Measurements from ENCODE around the gene FATE1.

The FATE1 gene

DNA sequence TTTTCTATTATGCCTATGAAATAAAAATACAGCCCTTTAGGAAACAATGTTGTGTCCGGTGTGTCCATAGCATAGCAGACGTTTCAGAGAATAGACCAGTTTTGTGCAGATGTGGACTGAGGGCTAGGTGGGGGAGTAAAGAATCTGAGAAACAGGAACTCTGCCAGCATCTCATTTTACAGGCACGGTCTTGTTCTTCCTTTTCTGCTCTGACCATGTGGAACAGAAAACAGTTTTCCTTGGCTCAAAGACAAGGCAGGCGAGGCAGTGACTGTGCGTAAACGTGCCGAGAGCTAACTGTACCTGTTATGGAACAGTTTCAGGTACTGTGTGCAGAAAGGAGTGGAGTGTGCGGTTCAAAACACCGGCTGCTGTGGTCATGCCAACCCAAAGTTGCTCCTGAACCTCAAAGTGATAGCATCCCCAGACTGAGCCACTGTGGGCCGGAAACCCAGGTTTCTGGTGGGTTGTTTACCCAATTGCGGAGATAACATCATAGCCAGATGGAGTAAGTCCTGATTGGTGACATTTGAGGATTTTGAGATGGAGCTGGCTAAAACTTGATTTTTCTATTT is 38.9 kb downstream of the FATE1 start:
- Mint-ChIP-seq H3K27ac (peak overlapping the region in 2 of 3 experiments; percentile 33 to 55), H3K36me3 (ENCODE audit: low read depth) (no peaks in the 10 kb centered on the region), H3K4me3 (no peak overlapping the region), H3K9me3 (peaks cover 21% of the 10 kb centered on the region), H3K27me3 (ENCODE audit: low read depth) (peaks cover 25% of the 10 kb centered on the region), H3K4me1 (peaks cover 16% of the 10 kb centered on the region)
- TF ChIP-seq, protein P1, sequence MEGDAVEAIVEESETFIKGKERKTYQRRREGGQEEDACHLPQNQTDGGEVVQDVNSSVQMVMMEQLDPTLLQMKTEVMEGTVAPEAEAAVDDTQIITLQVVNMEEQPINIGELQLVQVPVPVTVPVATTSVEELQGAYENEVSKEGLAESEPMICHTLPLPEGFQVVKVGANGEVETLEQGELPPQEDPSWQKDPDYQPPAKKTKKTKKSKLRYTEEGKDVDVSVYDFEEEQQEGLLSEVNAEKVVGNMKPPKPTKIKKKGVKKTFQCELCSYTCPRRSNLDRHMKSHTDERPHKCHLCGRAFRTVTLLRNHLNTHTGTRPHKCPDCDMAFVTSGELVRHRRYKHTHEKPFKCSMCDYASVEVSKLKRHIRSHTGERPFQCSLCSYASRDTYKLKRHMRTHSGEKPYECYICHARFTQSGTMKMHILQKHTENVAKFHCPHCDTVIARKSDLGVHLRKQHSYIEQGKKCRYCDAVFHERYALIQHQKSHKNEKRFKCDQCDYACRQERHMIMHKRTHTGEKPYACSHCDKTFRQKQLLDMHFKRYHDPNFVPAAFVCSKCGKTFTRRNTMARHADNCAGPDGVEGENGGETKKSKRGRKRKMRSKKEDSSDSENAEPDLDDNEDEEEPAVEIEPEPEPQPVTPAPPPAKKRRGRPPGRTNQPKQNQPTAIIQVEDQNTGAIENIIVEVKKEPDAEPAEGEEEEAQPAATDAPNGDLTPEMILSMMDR (IDR thresholded peaks at IDR 0.05; ENCODE audit: unreplicated experiment in 3 of 3): no peak

DNA sequence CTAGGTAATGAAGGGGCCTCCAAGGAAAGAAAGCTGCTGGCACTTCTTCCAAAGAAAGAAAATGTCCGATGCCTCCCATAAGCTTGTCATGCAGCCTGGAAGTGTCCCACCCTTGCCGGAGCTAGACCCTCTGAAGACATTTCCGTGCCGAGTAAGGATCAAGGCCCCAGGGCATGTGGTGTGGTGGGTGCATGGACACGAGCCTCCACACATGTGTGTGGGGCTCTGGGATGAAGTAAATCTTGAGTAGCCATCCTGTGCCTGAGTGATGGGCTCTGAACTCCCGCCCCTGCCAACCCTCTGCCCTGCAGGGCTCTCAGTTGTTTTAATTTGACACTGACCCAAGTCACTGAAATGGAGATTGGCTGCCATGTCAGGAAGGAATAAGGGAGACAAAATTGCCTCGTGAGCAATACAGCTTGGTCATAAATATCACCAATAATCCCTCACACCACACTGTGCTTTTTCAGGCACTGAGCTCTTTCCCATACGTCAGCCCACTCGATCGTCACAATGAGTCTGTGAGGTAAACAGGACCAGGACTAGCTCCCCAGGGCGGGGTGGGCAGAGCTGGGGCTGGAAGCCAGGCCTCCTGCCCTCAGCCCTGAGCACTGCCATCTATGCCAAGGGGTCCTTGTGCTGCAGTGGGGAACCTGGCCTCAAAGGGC is 43.3 kb downstream of the FATE1 start:
- Mint-ChIP-seq H3K36me3 (ENCODE audit: low read depth) (no peaks in the 10 kb centered on the region), H3K4me1 (peaks cover 7% of the 10 kb centered on the region), H3K27ac (no peak overlapping the region), H3K9me3 (peaks cover 12% of the 10 kb centered on the region), H3K27me3 (ENCODE audit: low read depth) (peaks cover 17% of the 10 kb centered on the region), H3K4me3 (no peak overlapping the region)
- TF ChIP-seq, protein P1 (IDR thresholded peaks at IDR 0.05; ENCODE audit: unreplicated experiment in 3 of 3): no peak

GRCh38 chrX:151762802-151763201 is 47.0 kb downstream of the FATE1 start:
- H3K9me3 Mint-ChIP-seq: peaks cover 8% of the 10 kb centered on the region
- TF ChIP-seq, protein P1 (IDR thresholded peaks at IDR 0.05; ENCODE audit: unreplicated experiment in 3 of 3): no peak
- H3K4me3 Mint-ChIP-seq: no peak overlapping the region
- H3K27me3 Mint-ChIP-seq (ENCODE audit: low read depth): no peaks in the 10 kb centered on the region
- H3K4me1 Mint-ChIP-seq: peaks cover 5% of the 10 kb centered on the region
- H3K36me3 Mint-ChIP-seq (ENCODE audit: low read depth): no peaks in the 10 kb centered on the region
- H3K27ac Mint-ChIP-seq: no peak overlapping the region

- Mint-ChIP-seq H3K27me3 (ENCODE audit: low read depth) (no peaks in the 10 kb centered on the region), H3K27ac (no peak overlapping the region), H3K36me3 (ENCODE audit: low read depth) (no peaks in the 10 kb centered on the region), H3K4me1 (peaks cover 6% of the 10 kb centered on the region), H3K4me3 (no peak overlapping the region), H3K9me3 (peaks cover 5% of the 10 kb centered on the region)
- TF ChIP-seq, protein P1 (IDR thresholded peaks at IDR 0.05; ENCODE audit: unreplicated experiment in 3 of 3): no peak
These were observed 47.9 kb downstream of the FATE1 start for GRCh38 chrX:151763711-151764110.

- H3K4me1 Mint-ChIP-seq: peaks cover 6% of the 10 kb centered on the region
- no peaks in the 10 kb centered on the region for H3K27me3 Mint-ChIP-seq (ENCODE audit: low read depth)
- no peaks in the 10 kb centered on the region for H3K36me3 Mint-ChIP-seq (ENCODE audit: low read depth)
- peaks cover 16% of the 10 kb centered on the region for H3K9me3 Mint-ChIP-seq
- TF ChIP-seq, protein P1 (IDR thresholded peaks at IDR 0.05; ENCODE audit: unreplicated experiment in 3 of 3): no peak
- no peak overlapping the region for H3K27ac Mint-ChIP-seq
- no peak overlapping the region for H3K4me3 Mint-ChIP-seq
These were observed 49.2 kb downstream of the FATE1 start for GRCh38 chrX:151765026-151765425.

- no peak overlapping the region for H3K4me3 Mint-ChIP-seq
These were observed 55.9 kb downstream of the FATE1 start for GRCh38 chrX:151771726-151772125.

More at GRCh38 chrX:151771726-151772125, 55.9 kb downstream of the FATE1 start:
- Mint-ChIP-seq H3K9me3 (peaks cover 26% of the 10 kb centered on the region), H3K4me1 (peaks cover 13% of the 10 kb centered on the region), H3K27ac (no peak overlapping the region), H3K36me3 (ENCODE audit: low read depth) (no peaks in the 10 kb centered on the region), H3K27me3 (ENCODE audit: low read depth) (no peaks in the 10 kb centered on the region)
- TF ChIP-seq, protein P1 (IDR thresholded peaks at IDR 0.05; ENCODE audit: unreplicated experiment in 3 of 3): no peak

All from nephron (organoid).